DOHH2 (cell line): Measurements from ENCODE around the gene JAK1.

Experiments used
- CTCF ChIP-seq: fragments of 200-600 bp; sonication (generic); IDR thresholded peaks from one replicate; pipeline ENCODE4 v1.5.1; 2014; ENCODE audit warnings: antibody characterized with exemption, mild to moderate bottlenecking, low read depth, low read length; ENCODE audit not compliant: poor library complexity, severe bottlenecking
- EZH2phosphoT487 ChIP-seq: fragments of 200-600 bp; sonication (generic); IDR thresholded peaks from 2 replicates; pipeline ENCODE4 v1.6.1; 2017; ENCODE audit warnings: borderline replicate concordance, mild to moderate bottlenecking, antibody characterized with exemption, low read length, moderate library complexity, mixed read lengths

- TF ChIP-seq CTCF (no peak), EZH2phosphoT487 (no peak)
Measured at GRCh38 chr1:64975127-64975526, 8.8 kb upstream of the JAK1 start.
